HAP-1 (cell line): ENCODE results near the gene FSIP1.
A peak's percentile ranks its signal among the peaks of the same experiment; 100 is the strongest.

ENCODE experiments used
- DNase-seq, 2 experiments: peaks; one replicate each; pipeline ENCODE4 v3.0.0-alpha.2; 2016 to 2020; ENCODE audit warnings: low spot score in 2 of 2
- H3K27me3 ChIP-seq: fragments of 250-450 bp; sonication (Bioruptor Pico); 2 replicates; pipeline ENCODE4 v1.5.1; 2020; ENCODE audit warnings: low read depth, mild to moderate bottlenecking, moderate library complexity
- H3K36me3 ChIP-seq: fragments of 250-450 bp; sonication (Bioruptor Pico); replicated peaks from 2 replicates; pipeline ENCODE4 v1.5.1; 2020; ENCODE audit warnings: mild to moderate bottlenecking
- H3K4me1 ChIP-seq: fragments of 250-450 bp; sonication (Bioruptor Pico); 2 replicates; pipeline ENCODE4 v1.5.1; 2020; ENCODE audit warnings: mild to moderate bottlenecking
- H3K4me3 ChIP-seq: fragments of 250-450 bp; sonication (Bioruptor Pico); 2 replicates; pipeline ENCODE4 v1.5.1; 2020; ENCODE audit warnings: mild to moderate bottlenecking, moderate library complexity
- H3K9me3 ChIP-seq: fragments of 250-450 bp; sonication (Bioruptor Pico); 2 replicates; pipeline ENCODE4 v1.5.1; 2020; ENCODE audit warnings: mild to moderate bottlenecking, moderate library complexity
- in situ Hi-C: fragments of 300-500 bp; cut with MboI; formaldehyde crosslinking; loops from 3 replicates; pipeline ENCODE4 v1.14.3; 2020; ENCODE audit warnings: low sequenced_read_pairs, inconsistent platforms, mixed read lengths

FSIP1 gene

GRCh38 chr15:39668457-39668856 lies 114.2 kb downstream of the FSIP1 start:
- Histone ChIP-seq H3K27me3 (no peaks in the 10 kb centered on the region), H3K4me1 (peaks cover 31% of the 10 kb centered on the region), H3K36me3 (no peaks in the 10 kb centered on the region), H3K9me3 (no peaks in the 10 kb centered on the region), H3K4me3 (no peak overlapping the region)
- in situ Hi-C loops = no loop called here
- no peak for DNase-seq

DNA sequence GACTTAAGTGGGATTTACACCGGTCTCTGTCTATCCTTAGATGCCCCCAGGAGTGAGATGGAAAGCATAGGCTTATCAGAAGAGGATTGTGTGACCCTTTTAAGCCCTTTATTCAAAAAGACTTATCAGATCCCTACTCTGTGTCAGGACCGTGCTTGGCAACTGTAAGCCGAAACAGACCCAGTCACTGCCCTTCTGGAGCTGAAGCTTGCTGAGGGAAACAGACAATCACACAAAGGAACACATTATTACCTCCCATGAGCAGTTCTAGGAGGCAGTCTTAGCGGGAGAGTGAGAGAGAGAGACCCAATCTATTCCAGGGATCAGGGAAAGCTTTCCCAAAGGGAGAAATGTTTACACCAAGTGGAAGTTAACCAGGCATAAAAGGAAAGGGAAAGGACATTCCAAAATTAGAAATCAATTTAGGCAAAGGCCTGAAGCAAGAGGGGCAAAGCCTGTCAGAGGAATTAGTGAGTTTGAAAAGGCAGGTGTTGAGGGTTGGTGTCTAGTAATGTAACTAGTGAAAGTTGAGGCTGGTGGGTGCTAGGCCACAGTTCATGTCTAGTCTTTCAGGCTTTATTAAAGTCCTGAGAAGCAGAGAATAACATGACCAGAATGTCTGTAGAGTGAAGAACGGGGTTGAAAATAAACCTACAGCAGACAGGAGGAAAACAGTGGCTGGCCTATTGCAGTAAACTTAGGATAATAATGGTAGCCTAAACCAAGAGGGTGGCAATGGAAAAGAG lies 115.1 kb downstream of the FSIP1 start:
- Histone ChIP-seq H3K36me3 (no peaks in the 10 kb centered on the region), H3K4me1 (peaks cover 33% of the 10 kb centered on the region), H3K27me3 (no peaks in the 10 kb centered on the region), H3K9me3 (no peaks in the 10 kb centered on the region), H3K4me3 (no peak overlapping the region)
- no peak for DNase-seq
- in situ Hi-C loops = no loop called here

- H3K4me1 ChIP-seq = peaks cover 33% of the 10 kb centered on the region
- in situ Hi-C loops = no loop called here
- no peaks in the 10 kb centered on the region for H3K27me3 ChIP-seq
- no peaks in the 10 kb centered on the region for H3K36me3 ChIP-seq
- no peaks in the 10 kb centered on the region for H3K9me3 ChIP-seq
- DNase-seq = peak; percentile 26 to 79
- H3K4me3 ChIP-seq = no peak overlapping the region
These were observed 116.0 kb downstream of the FSIP1 start for GRCh38 chr15:39666677-39667076.

GRCh38 chr15:39665629-39666250 lies 116.9 kb downstream of the FSIP1 start:
- peak in 1 of 2 experiments; percentile 53 for DNase-seq
- H3K4me3 ChIP-seq = no peak overlapping the region
- no peaks in the 10 kb centered on the region for H3K36me3 ChIP-seq
- no peaks in the 10 kb centered on the region for H3K27me3 ChIP-seq
- in situ Hi-C loops = no loop called here
- no peaks in the 10 kb centered on the region for H3K9me3 ChIP-seq
- H3K4me1 ChIP-seq = peaks cover 33% of the 10 kb centered on the region

DNA sequence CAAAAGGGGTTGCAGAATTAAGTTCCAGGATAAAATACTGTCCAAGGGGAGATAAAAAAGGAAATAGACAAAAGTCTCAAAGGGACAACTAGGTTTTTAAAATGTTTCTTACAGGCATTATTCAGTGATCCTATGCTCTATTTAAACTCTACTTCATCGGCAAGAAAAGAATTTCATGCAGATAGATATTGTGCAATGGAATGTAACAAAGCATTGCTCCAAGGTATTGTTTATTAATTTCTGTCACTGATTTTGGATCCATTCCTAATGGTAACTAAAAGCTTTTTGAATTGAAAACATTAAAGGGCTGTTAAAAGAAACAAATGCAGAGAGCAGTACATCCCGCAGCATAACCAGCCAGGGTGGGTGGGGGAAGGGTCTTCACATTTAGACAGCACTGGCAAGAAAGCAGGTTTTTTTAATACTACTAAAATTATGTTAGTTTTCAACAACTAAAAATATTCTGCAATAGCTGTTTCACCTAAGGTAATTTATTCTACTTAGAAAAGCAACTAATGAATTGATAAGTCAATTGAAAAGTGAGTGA lies 118.9 kb downstream of the FSIP1 start:
- in situ Hi-C loops = no loop called here
- Histone ChIP-seq H3K4me3 (no peak overlapping the region), H3K36me3 (no peaks in the 10 kb centered on the region), H3K4me1 (peaks cover 33% of the 10 kb centered on the region), H3K9me3 (no peaks in the 10 kb centered on the region), H3K27me3 (no peaks in the 10 kb centered on the region)
- DNase-seq = no peak

- no peak for DNase-seq
- peaks cover 24% of the 10 kb centered on the region for H3K4me1 ChIP-seq
- no peaks in the 10 kb centered on the region for H3K9me3 ChIP-seq
- no peaks in the 10 kb centered on the region for H3K27me3 ChIP-seq
- no peaks in the 10 kb centered on the region for H3K36me3 ChIP-seq
- in situ Hi-C loops = no loop called here
- H3K4me3 ChIP-seq = no peak overlapping the region
These were observed 120.9 kb downstream of the FSIP1 start for GRCh38 chr15:39661776-39662175.

GRCh38 chr15:39658740-39659139 lies 123.9 kb downstream of the FSIP1 start:
- DNase-seq = no peak
- no peak overlapping the region for H3K4me3 ChIP-seq
- no peaks in the 10 kb centered on the region for H3K27me3 ChIP-seq
- in situ Hi-C loops = no loop called here
- peaks cover 7% of the 10 kb centered on the region; the same call in 1 of the 2 replicates for H3K4me1 ChIP-seq
- H3K9me3 ChIP-seq = no peaks in the 10 kb centered on the region
- H3K36me3 ChIP-seq = no peaks in the 10 kb centered on the region

- H3K9me3 ChIP-seq = no peaks in the 10 kb centered on the region
- no peak for DNase-seq
- in situ Hi-C loops = no loop called here
These were observed 125.0 kb downstream of the FSIP1 start for GRCh38 chr15:39657668-39658067.

DNA sequence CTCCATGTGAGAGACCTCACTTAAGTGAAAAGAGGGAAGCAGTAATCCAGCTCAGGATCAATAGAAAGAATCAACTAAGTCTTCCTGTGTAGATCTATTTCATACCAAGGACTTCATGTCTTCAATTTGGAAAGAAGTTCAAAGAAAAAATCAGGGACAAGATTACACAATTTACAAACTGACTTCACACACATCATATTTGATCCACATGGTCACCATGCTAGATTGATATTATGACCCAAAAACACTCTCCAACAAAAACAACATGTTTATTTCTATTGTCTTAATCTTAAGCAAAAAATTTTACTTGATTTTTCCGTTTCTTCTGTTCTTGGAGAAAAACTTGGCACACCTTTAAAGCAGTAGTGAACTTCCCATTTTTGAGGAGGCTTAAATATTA lies 125.5 kb downstream of the FSIP1 start:
- Histone ChIP-seq H3K4me3 (no peak overlapping the region), H3K36me3 (no peaks in the 10 kb centered on the region)

More at GRCh38 chr15:39657668-39658067, 125.0 kb downstream of the FSIP1 start:
- Histone ChIP-seq H3K4me3 (no peak overlapping the region), H3K36me3 (no peaks in the 10 kb centered on the region), H3K27me3 (no peaks in the 10 kb centered on the region), H3K4me1 (0 out of 2 replicates have a peak, but pooled peaks cover 3% of the 10 kb centered on the region)

GRCh38 chr15:39654304-39654703 lies 128.3 kb downstream of the FSIP1 start:
- no peaks in the 10 kb centered on the region for H3K27me3 ChIP-seq
- no peak for DNase-seq
- H3K36me3 ChIP-seq = no peaks in the 10 kb centered on the region
- H3K4me3 ChIP-seq = no peak overlapping the region
- H3K9me3 ChIP-seq = no peaks in the 10 kb centered on the region
- in situ Hi-C loops = no loop called here
- 0 out of 2 replicates have a peak, but pooled peaks cover 3% of the 10 kb centered on the region for H3K4me1 ChIP-seq

More for the DNA sequence above, 125.5 kb downstream of the FSIP1 start:
- DNase-seq = no peak
- H3K9me3 ChIP-seq = no peaks in the 10 kb centered on the region
- 0 out of 2 replicates have a peak, but pooled peaks cover 3% of the 10 kb centered on the region for H3K4me1 ChIP-seq
- in situ Hi-C loops = no loop called here
- no peaks in the 10 kb centered on the region for H3K27me3 ChIP-seq

DNA sequence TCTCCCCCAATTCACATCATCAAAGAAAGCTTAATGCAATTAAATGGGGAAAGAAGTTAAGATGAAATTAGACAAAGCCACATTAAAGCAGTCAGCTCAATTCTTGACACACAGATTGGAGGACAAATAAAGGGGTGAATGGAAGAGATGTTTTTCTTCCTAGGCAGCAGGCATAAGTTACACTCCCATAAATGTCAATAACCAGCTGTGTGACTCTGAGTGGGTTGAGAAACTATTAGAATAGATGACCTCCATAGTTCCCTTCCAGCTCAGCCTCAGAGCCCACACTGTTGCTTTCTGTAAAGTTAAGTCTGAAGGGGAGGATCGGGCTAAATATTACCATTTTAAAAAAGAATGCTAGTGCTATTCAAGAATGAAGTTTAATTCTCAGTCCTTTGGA lies 130.8 kb downstream of the FSIP1 start:
- H3K4me1 ChIP-seq = 0 out of 2 replicates have a peak, but pooled peaks cover 3% of the 10 kb centered on the region
- in situ Hi-C loops = no loop called here
- H3K36me3 ChIP-seq = no peaks in the 10 kb centered on the region
- no peak for DNase-seq
- no peaks in the 10 kb centered on the region for H3K9me3 ChIP-seq
- no peak overlapping the region for H3K4me3 ChIP-seq
- H3K27me3 ChIP-seq = no peaks in the 10 kb centered on the region

DNA sequence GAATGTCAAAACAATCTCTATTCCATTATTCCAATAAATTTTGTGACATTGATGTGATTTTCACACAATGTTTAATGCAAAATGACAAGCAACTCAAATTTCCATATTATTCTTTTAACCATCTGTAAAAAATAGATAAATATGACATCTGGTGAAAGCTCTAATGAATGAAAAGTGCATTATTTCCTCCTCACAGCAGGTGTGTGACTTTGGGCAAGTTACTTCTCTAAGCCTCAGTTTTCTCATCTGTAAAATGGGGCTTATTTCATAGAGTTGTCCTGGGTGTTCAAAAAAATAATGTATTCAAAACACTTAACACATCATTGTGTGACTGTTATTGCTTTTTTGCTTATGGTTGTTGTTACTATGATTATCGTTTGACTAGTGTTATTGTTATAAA lies 131.3 kb downstream of the FSIP1 start:
- no peak for DNase-seq
- H3K4me1 ChIP-seq = 0 out of 2 replicates have a peak, but pooled peaks cover 3% of the 10 kb centered on the region
- H3K9me3 ChIP-seq = no peaks in the 10 kb centered on the region
- in situ Hi-C loops = no loop called here
- H3K27me3 ChIP-seq = no peaks in the 10 kb centered on the region
- H3K4me3 ChIP-seq = no peak overlapping the region
- no peaks in the 10 kb centered on the region for H3K36me3 ChIP-seq

DNA sequence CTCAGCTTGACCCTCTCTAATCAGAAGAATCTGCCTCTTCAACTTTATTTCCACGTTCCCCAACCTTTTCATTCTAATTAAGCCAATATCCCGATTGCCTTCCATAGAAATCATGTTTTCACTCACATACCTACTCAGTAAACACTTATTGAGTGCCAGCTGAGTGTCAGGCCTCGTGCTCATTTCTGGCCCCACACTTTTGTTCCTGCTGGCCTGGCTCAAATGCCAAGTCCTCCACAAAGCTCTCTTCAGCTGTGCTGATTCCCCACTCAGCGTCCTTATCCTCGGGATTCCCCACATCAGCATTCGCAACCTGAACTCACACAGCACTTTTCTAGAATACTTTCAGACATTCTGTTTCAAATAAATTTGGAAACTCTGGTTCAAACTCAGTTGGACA lies 132.9 kb downstream of the FSIP1 start:
- Histone ChIP-seq H3K4me3 (no peak overlapping the region), H3K36me3 (no peaks in the 10 kb centered on the region), H3K27me3 (no peaks in the 10 kb centered on the region), H3K4me1 (no peaks in the 10 kb centered on the region), H3K9me3 (no peaks in the 10 kb centered on the region)
- in situ Hi-C loops = no loop called here
- no peak for DNase-seq

DNA sequence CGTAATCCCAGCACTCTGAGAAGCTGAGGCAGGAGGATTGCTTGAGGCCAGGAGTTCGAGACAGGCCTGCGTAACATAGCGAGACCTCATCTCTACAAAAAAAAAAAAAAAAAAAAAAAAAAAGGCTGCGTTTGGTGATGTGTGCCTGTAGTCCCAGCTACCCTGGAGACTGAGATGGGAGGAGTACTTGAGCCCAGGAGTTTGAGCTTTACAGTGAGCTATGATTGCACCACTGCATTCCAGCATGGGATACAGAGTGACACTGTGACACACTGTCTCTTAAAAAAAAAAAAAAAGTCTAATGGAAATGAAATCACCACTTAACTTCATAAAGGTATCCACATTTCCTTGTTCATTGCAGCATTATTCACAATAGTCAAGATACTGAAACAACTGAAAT lies 136.2 kb downstream of the FSIP1 start:
- Histone ChIP-seq H3K36me3 (no peaks in the 10 kb centered on the region), H3K4me1 (peaks cover 13% of the 10 kb centered on the region), H3K27me3 (no peaks in the 10 kb centered on the region), H3K9me3 (no peaks in the 10 kb centered on the region), H3K4me3 (no peak overlapping the region)
- in situ Hi-C loops = no loop called here
- DNase-seq = no peak
